ENCODE results near the gene PDZK1.

- no peak for TF ChIP-seq CTCF (IDR thresholded peaks at IDR 0.05)
- no peak for TF ChIP-seq POLR2A (IDR thresholded peaks at IDR 0.05)
Observed at GRCh38 chr1:145710291-145711027, 3.3 kb upstream of the PDZK1 start.

Measured in testis (tissue), 2 donors.